DND-41 (cell line): ENCODE results near the gene PALM.

Experiments used
- EZH2 ChIP-seq: IDR thresholded peaks from 3 replicates; pipeline ENCODE4 v1.6.1; 2012; ENCODE audit warnings: borderline replicate concordance, low read depth, mild to moderate bottlenecking, moderate library complexity, low read length, inconsistent platforms; ENCODE audit not compliant: severe bottlenecking
- TF ChIP-seq, protein P1 (sequence below): IDR thresholded peaks from 2 replicates; pipeline ENCODE4 v1.5.1; 2012; ENCODE audit warnings: borderline replicate concordance, low read length, moderate library complexity, mild to moderate bottlenecking; ENCODE audit not compliant: poor library complexity, severe bottlenecking; ENCODE audit errors: extremely low read depth

GRCh38 chr19:756821-757688 lies 48.3 kb downstream of the PALM start:
- TF ChIP-seq, protein P1, sequence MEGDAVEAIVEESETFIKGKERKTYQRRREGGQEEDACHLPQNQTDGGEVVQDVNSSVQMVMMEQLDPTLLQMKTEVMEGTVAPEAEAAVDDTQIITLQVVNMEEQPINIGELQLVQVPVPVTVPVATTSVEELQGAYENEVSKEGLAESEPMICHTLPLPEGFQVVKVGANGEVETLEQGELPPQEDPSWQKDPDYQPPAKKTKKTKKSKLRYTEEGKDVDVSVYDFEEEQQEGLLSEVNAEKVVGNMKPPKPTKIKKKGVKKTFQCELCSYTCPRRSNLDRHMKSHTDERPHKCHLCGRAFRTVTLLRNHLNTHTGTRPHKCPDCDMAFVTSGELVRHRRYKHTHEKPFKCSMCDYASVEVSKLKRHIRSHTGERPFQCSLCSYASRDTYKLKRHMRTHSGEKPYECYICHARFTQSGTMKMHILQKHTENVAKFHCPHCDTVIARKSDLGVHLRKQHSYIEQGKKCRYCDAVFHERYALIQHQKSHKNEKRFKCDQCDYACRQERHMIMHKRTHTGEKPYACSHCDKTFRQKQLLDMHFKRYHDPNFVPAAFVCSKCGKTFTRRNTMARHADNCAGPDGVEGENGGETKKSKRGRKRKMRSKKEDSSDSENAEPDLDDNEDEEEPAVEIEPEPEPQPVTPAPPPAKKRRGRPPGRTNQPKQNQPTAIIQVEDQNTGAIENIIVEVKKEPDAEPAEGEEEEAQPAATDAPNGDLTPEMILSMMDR: no peak
- TF ChIP-seq EZH2: no peak
